IMR-90 (cell line): ENCODE measurements around the gene KCNJ10. TPM values are rescaled to one million over a fixed set of nuclear protein-coding genes. Genes with fewer than 3 reads are reported as not detected.

ENCODE experiments used
- ATAC-seq: fragments of 200-7000 bp; cut with Tn5 transposase; 2 replicates; pipeline ENCODE4 v1.9.1; 2020; ENCODE audit warnings: low read depth, mild to moderate bottlenecking, moderate library complexity
- BruUV-seq: library from RNA; stranded (reverse); fragments of 400-500 nt; replicated peaks from 2 replicates; lab custom pipeline; 2021; lab: Mats Ljungman, UMichigan
- CTCF ChIA-PET: fragments of 300-600 bp; formaldehyde crosslinking; extraction: SDS; loops from one replicate; lab custom pipeline; 2021; ENCODE audit warnings: antibody characterized with exemption; lab: Yijun Ruan, JAX
- POLR2A ChIA-PET: fragments of 300-600 bp; sonication (Branson Sonifier 250); formaldehyde crosslinking; loops from one replicate; lab custom pipeline; 2022; ENCODE audit warnings: antibody characterized with exemption; ENCODE audit not compliant: unreplicated experiment; lab: Charles Lee
- DNase-seq: peaks from one replicate; pipeline ENCODE4 v3.0.0; 2013
- H2AFZ ChIP-seq: replicated peaks from 2 replicates; pipeline ENCODE3; 2013; ENCODE audit warnings: low read length, mild to moderate bottlenecking; ENCODE audit not compliant: poor library complexity
- H2AK5ac ChIP-seq: 2 replicates; pipeline ENCODE4 v1.6.1; 2013; ENCODE audit warnings: low read depth, low read length, inconsistent platforms
- H2AK9ac ChIP-seq: replicated peaks from 2 replicates; pipeline ENCODE3; 2013; ENCODE audit warnings: mild to moderate bottlenecking, low read depth, low read length, moderate library complexity; ENCODE audit not compliant: poor library complexity
- H2BK120ac ChIP-seq: 2 replicates; pipeline ENCODE4 v1.6.1; 2013; ENCODE audit warnings: low read depth, low read length, inconsistent platforms
- H2BK15ac ChIP-seq: 3 replicates; pipeline ENCODE4 v1.6.1; 2013; ENCODE audit warnings: low read depth, low read length, inconsistent platforms
- H2BK20ac ChIP-seq: 2 replicates; pipeline ENCODE4 v1.6.1; 2013; ENCODE audit warnings: low read depth, mild to moderate bottlenecking, inconsistent platforms, low read length, moderate library complexity
- H2BK5ac ChIP-seq: 2 replicates; pipeline ENCODE4 v1.6.1; 2013; ENCODE audit warnings: mild to moderate bottlenecking, low read depth, low read length, inconsistent platforms; ENCODE audit not compliant: poor library complexity, severe bottlenecking
- H3K14ac ChIP-seq: replicated peaks from 2 replicates; pipeline ENCODE4 v1.6.1; 2013; ENCODE audit warnings: low read depth, low read length, inconsistent platforms
- H3K18ac ChIP-seq: 2 replicates; pipeline ENCODE4 v1.6.1; 2013; ENCODE audit warnings: low read depth, low read length, control low read depth
- H3K23ac ChIP-seq: 2 replicates; pipeline ENCODE4 v1.6.1; 2013; ENCODE audit warnings: low read depth, low read length, inconsistent platforms
- H3K27ac ChIP-seq: 2 replicates; pipeline ENCODE4 v1.5.1; 2013; ENCODE audit warnings: mild to moderate bottlenecking, control low read depth, low read length; ENCODE audit not compliant: insufficient read depth
- H3K27me3 ChIP-seq: 2 replicates; pipeline ENCODE4 v1.6.1; 2013; ENCODE audit warnings: low read length; ENCODE audit not compliant: control insufficient read depth, insufficient read depth
- H3K36me3 ChIP-seq: 2 replicates; pipeline ENCODE4 v1.6.1; 2013; ENCODE audit warnings: low read length, mixed read lengths; ENCODE audit not compliant: control insufficient read depth, insufficient read depth
- H3K4ac ChIP-seq: 2 replicates; pipeline ENCODE4 v1.6.1; 2013; ENCODE audit warnings: low read depth, low read length, inconsistent platforms
- H3K4me1 ChIP-seq: 2 replicates; pipeline ENCODE4 v1.6.1; 2013; ENCODE audit warnings: low read length, mixed read lengths; ENCODE audit not compliant: control insufficient read depth, insufficient read depth
- H3K4me2 ChIP-seq: 2 replicates; pipeline ENCODE4 v1.6.1; 2013; ENCODE audit warnings: low read depth, mild to moderate bottlenecking, control low read depth, low read length, moderate library complexity
- H3K4me3 ChIP-seq: 2 replicates; pipeline ENCODE4 v1.5.1; 2013; ENCODE audit warnings: low read depth, mild to moderate bottlenecking, control low read depth, low read length, moderate library complexity; ENCODE audit not compliant: insufficient read depth
- H3K56ac ChIP-seq: 2 replicates; pipeline ENCODE4 v1.6.1; 2013; ENCODE audit warnings: low read length, inconsistent platforms; ENCODE audit not compliant: insufficient read depth; ENCODE audit errors: extremely low read depth
- H3K79me1 ChIP-seq, 2 experiments: 2 replicates each; pipeline ENCODE4 v1.6.1; 2013; ENCODE audit warnings: low read length in 2 of 2, inconsistent platforms in 1 of 2, low read depth in 1 of 2
- H3K9ac ChIP-seq: 2 replicates; pipeline ENCODE4 v1.6.1; 2013; ENCODE audit warnings: low read depth, low read length, control low read depth
- H3K9me1 ChIP-seq: 2 replicates; pipeline ENCODE4 v1.6.1; 2013; ENCODE audit warnings: low read length, inconsistent platforms; ENCODE audit not compliant: insufficient read depth
- H3K9me3 ChIP-seq: 2 replicates; pipeline ENCODE4 v1.6.1; 2013; ENCODE audit warnings: low read length; ENCODE audit not compliant: control insufficient read depth, insufficient read depth
- H4K20me1 ChIP-seq: 2 replicates; pipeline ENCODE4 v1.6.1; 2013; ENCODE audit warnings: low read length, inconsistent platforms; ENCODE audit not compliant: insufficient read depth
- H4K5ac ChIP-seq: 2 replicates; pipeline ENCODE4 v1.6.1; 2013; ENCODE audit warnings: mild to moderate bottlenecking, low read depth, low read length, control low read depth
- H4K8ac ChIP-seq, 2 experiments: 2 replicates each; pipeline ENCODE4 v1.6.1; 2013; ENCODE audit warnings: low read depth in 2 of 2, low read length in 2 of 2, control low read depth in 1 of 2, inconsistent platforms in 1 of 2
- H4K91ac ChIP-seq: 2 replicates; pipeline ENCODE4 v1.6.1; 2013; ENCODE audit warnings: low read depth, low read length, inconsistent platforms; ENCODE audit not compliant: insufficient read depth
- FOS ChIP-seq: fragments of 150-350 bp; IDR thresholded peaks from 2 replicates; pipeline ENCODE4 v1.6.1; 2016; ENCODE audit warnings: low read depth, low read length
- RCOR1 ChIP-seq: IDR thresholded peaks from 2 replicates; pipeline ENCODE4 v1.6.1; 2012; ENCODE audit warnings: mild to moderate bottlenecking, low read length, improper control_type of control experiment; ENCODE audit not compliant: insufficient replicate concordance
- WGBS, 2 experiments: methylation state at CpG; one replicate each; pipeline versions ENCODE4 v1.1.5 to v1.1.7; 2013; ENCODE audit warnings: missing lambda C conversion rate in 2 of 2; ENCODE audit not compliant: insufficient read length in 1 of 2; ENCODE audit errors: extremely low coverage in 2 of 2; 5-methylcytosine and 5-hydroxymethylcytosine counted together
- dilution Hi-C: fragments of 300-500 bp; cut with HindIII; formaldehyde crosslinking; loops from one replicate; pipeline ENCODE4 v1.14.3; 2018; ENCODE audit warnings: low sequenced_read_pairs; ENCODE audit not compliant: unreplicated experiment
- in situ Hi-C: fragments of 300-500 bp; cut with MboI; formaldehyde crosslinking; loops from 3 replicates; pipeline ENCODE4 v1.14.3; 2019; ENCODE audit warnings: low sequenced_read_pairs, inconsistent platforms, mixed read lengths
- intact Hi-C: fragments of 100-400 bp; cut with micrococcal nuclease; formaldehyde crosslinking; loops from 2 replicates; pipeline ENCODE4 v1.10.0; 2022
- polyA plus RNA-seq, 3 experiments: library from polyadenylated mRNA; depleted of rRNA; stranded (reverse); fragments of >200 nt; gene quantifications; 2 replicates each; pipeline ENCODE4 v1.2.3, GENCODE V29; 2012; ENCODE audit warnings: low replicate concordance in 1 of 3
- total RNA-seq: library from RNA; depleted of rRNA; stranded (reverse); fragments of >200 nt; gene quantifications from 2 replicates; pipeline ENCODE4 v1.2.3, GENCODE V29; 2012

Gene KCNJ10
- total and polyA plus RNA-seq, 2 of the 4 experiments (the other 2 are of a cell fraction), result not detected

GRCh38 chr1:160018900-160019299 is 51.1 kb downstream of the KCNJ10 start:
- Histone ChIP-seq H3K27ac (no peak overlapping the region), H4K91ac (no peak overlapping the region), H2BK120ac (no peak overlapping the region), H2BK15ac (no peak overlapping the region), H3K4me2 (no peak overlapping the region; the same call in 1 of the 2 replicates), H4K8ac (no peak overlapping the region), H2AK9ac (no peak overlapping the region), H3K4me1 (peaks cover 6% of the 10 kb centered on the region), H3K4ac (no peak overlapping the region), H3K56ac (no peak overlapping the region), H3K36me3 (no peaks in the 10 kb centered on the region), H3K4me3 (no peak overlapping the region), H3K9me3 (no peaks in the 10 kb centered on the region), H3K14ac (no peak overlapping the region), H2BK20ac (no peak overlapping the region), H3K9me1 (no peaks in the 10 kb centered on the region), H3K18ac (no peak overlapping the region), H2BK5ac (no peak overlapping the region), H3K27me3 (peaks cover 22% of the 10 kb centered on the region), H4K5ac (no peak overlapping the region), H2AK5ac (no peak overlapping the region), H3K23ac (no peak overlapping the region), H4K20me1 (no peaks in the 10 kb centered on the region), H2AFZ (no peak overlapping the region), H3K79me1 (no peaks in the 10 kb centered on the region), H3K9ac (no peak overlapping the region)
- in situ Hi-C loops (no loop called here), intact Hi-C loops (loop anchor here (10.0 kb wide), 1 partner anchor 804 kb away; no protein-coding TSS in a partner anchor), dilution Hi-C loops (no loop called here)
- CTCF ChIA-PET, result interaction anchor here (6.5 kb wide), 1 partner anchor 12 kb away, joined by 34 read pairs; no protein-coding TSS in a partner anchor
- TF ChIP-seq FOS, result peak; percentile 24; the same call in 1 of the 2 replicates
- no peak for TF ChIP-seq RCOR1
- POLR2A ChIA-PET, result no interaction called here
- WGBS, 2 experiments, result no CpG with 5 or more reads among the region's 1 CpG
- BruUV-seq, result no TSS peak
- ATAC-seq (peak; percentile 94), DNase-seq (peak; percentile 58)
